AG04450 (cell line): ENCODE results near the gene TRIM10. TPM values are rescaled to one million over a fixed set of nuclear protein-coding genes. Genes with fewer than 3 reads are reported as not detected.
"Not testable (repeated sequence)": the region's sequence is repeated elsewhere in the genome, so short reads cannot be mapped to it uniquely, and the experiment has no call there.

Experiments
- CTCF ChIA-PET: fragments of 300-600, 350-600 bp; formaldehyde crosslinking; extraction: SDS; loops from one replicate; lab custom pipeline; 2022; ENCODE audit warnings: antibody characterized with exemption, inconsistent platforms; lab: Charles Lee
- POLR2A ChIA-PET: fragments of 350-600 bp; formaldehyde crosslinking; extraction: SDS; loops from one replicate; lab custom pipeline; 2021; ENCODE audit warnings: antibody characterized with exemption, inconsistent platforms; lab: Yijun Ruan, JAX
- DNase-seq: peaks from one replicate; pipeline ENCODE4 v3.0.0-alpha.2; 2011; ENCODE audit warnings: low read depth, low spot score
- H3K27ac ChIP-seq: one replicate; pipeline ENCODE4 v1.5.1; 2012; ENCODE audit warnings: low read depth, low read length, control low read depth
- H3K27me3 ChIP-seq: one replicate; pipeline ENCODE4 v1.6.0; 2012; ENCODE audit warnings: low read length; ENCODE audit not compliant: control insufficient read depth, insufficient read depth
- H3K4me3 ChIP-seq: 2 replicates; pipeline ENCODE4 v1.5.1; 2011; ENCODE audit warnings: mild to moderate bottlenecking, low read depth, low read length, control low read depth
- H3K9me3 ChIP-seq: 2 replicates; pipeline ENCODE4 v1.5.1; 2012; ENCODE audit warnings: low read length; ENCODE audit not compliant: control insufficient read depth, insufficient read depth
- polyA plus RNA-seq: library from polyadenylated mRNA; depleted of rRNA; stranded (reverse); fragments of >200 nt; gene quantifications from 2 replicates; pipeline ENCODE4 v1.2.3, GENCODE V29; 2011
- TF ChIP-seq, protein P1 (sequence below): IDR thresholded peaks from 2 replicates; pipeline ENCODE4 v1.5.1; 2011; ENCODE audit warnings: low read depth, low read length, control low read depth, inconsistent platforms

The TRIM10 gene
- polyA plus RNA-seq, 1 experiment: not detected

DNA sequence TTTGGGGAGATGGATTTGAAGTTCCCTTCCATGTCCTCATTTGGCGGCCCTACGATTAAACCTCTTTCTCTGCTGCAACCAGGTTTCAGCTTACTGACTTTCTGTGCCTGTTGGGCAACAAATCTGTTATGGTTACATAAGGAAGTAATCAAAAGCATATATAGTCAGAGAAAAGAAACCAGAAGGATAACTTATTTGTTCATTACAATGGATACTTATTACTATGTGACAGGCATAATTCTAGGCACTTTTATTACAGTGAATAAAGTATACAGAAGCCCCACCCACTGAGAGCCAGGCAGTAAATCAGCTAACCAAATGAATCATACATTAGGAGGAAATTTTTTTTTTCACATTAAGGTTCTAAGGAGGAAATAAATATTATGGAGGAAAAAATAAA lies 38.5 kb downstream of the TRIM10 start:
- no peak for DNase-seq
- POLR2A ChIA-PET: no interaction called here

DNA sequence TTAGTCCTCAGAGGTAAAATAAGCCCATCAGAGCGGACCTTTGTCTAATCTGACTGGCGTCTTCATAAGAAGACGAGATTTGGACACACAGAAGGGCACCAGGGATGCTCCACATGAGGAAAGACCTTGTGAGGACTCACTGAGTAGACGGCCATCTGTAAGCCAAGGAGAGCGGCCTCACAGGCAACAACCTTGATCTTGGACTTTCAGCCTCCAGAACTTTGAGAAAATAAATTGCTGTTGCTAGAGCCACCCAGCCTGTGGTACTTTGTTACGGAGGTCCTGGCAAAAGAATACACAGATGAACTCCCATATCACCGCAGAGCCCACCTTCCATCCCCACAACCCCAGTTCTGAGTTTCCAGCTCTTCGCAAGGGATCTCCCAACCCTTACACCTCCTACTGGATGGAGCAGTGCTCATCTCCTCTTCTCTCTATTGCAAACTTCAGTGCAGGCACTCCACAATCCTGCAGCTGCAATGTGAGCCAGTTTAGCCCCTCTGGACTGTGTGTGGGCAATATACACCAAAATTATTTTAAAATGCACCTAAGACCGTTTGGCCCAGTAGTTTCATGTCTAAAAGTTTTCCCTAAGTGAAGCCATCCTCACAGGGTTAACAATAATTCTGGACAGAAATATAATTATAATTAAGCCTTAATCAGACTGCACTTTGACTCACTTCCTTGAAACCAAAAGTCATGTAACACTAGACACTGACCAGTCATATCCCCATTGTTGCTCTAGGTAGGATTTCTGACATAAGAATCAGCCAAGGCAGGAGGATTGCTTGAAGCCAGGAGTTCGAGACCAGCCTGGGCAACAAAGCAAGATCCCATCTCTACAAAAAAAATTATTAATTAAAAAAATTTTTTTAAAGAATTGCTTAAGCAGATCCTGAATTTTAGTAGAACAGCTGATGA lies 39.3 kb downstream of the TRIM10 start:
- Histone ChIP-seq H3K4me3 (no peak overlapping the region), H3K9me3 (no peaks in the 10 kb centered on the region), H3K27me3 (peaks cover 17% of the 10 kb centered on the region), H3K27ac (no peak overlapping the region)
- ChIA-PET POLR2A (no interaction called here), CTCF (interaction anchor here (3.3 kb wide), 1 partner anchor 10 kb away, joined by 28 read pairs; no protein-coding TSS in a partner anchor)
- TF ChIP-seq, protein P1, sequence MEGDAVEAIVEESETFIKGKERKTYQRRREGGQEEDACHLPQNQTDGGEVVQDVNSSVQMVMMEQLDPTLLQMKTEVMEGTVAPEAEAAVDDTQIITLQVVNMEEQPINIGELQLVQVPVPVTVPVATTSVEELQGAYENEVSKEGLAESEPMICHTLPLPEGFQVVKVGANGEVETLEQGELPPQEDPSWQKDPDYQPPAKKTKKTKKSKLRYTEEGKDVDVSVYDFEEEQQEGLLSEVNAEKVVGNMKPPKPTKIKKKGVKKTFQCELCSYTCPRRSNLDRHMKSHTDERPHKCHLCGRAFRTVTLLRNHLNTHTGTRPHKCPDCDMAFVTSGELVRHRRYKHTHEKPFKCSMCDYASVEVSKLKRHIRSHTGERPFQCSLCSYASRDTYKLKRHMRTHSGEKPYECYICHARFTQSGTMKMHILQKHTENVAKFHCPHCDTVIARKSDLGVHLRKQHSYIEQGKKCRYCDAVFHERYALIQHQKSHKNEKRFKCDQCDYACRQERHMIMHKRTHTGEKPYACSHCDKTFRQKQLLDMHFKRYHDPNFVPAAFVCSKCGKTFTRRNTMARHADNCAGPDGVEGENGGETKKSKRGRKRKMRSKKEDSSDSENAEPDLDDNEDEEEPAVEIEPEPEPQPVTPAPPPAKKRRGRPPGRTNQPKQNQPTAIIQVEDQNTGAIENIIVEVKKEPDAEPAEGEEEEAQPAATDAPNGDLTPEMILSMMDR: no peak
- no peak for DNase-seq

More for the DNA sequence above, 38.5 kb downstream of the TRIM10 start:
- H3K4me3 ChIP-seq: no peak overlapping the region
- TF ChIP-seq, protein P1: no peak
- no peak overlapping the region for H3K27ac ChIP-seq
- H3K9me3 ChIP-seq: no peaks in the 10 kb centered on the region; the same call in 1 of the 2 replicates
- CTCF ChIA-PET: interaction anchor here (3.3 kb wide), 1 partner anchor 9 kb away, joined by 28 read pairs; no protein-coding TSS in a partner anchor
- H3K27me3 ChIP-seq: peaks cover 25% of the 10 kb centered on the region

DNA sequence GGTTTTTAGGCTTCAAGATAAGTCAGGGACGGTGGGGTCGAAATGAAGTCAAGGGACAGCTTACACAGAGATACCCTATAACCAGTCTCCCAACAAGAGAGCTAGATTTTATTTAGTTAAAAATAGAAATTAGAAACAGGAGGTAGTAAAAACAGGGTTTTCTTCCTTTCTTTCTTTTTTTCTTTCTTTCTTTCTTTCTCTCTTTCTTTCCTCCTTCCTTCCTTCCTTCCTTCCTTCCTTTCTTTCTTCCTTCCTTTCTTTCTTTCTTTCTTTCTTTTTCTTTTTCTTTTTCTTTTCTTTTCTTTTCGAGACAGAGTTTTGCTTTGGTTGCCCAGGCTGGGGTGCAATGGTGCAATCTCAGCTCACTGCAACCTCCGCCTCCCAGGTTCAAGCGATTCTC lies 42.3 kb downstream of the TRIM10 start:
- H3K27me3 ChIP-seq, H3K4me3 ChIP-seq, POLR2A ChIA-PET, H3K9me3 ChIP-seq, DNase-seq, H3K27ac ChIP-seq: not testable (repeated sequence)
- CTCF ChIA-PET: interaction anchor here (0.5 to 2.8 kb wide), 4 partner anchors 10 to 15 kb away, joined by 3 to 16 read pairs (median 6); no protein-coding TSS in a partner anchor

DNA sequence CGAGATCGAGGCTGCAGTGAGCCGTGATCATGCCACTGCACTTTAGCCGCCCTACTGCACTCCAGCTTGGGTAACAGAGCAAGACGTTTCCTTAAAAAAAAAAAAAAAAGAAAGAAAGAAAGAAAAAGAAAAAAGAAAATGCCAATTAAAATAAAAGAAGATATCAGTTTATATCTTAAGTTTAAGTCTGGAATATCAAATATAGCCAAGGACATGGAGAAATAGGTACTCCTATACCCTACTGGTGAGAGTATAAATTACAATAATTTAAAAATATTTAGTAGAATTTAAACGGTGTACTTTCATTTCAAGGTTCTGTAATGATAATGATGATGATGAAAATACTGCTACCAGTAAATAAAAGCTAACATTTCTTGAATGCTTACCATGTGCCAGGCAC lies 44.3 kb downstream of the TRIM10 start:
- Histone ChIP-seq H3K4me3 (no peak overlapping the region), H3K27ac (no peak overlapping the region), H3K9me3 (no peaks in the 10 kb centered on the region), H3K27me3 (peaks cover 12% of the 10 kb centered on the region)
- POLR2A ChIA-PET: no interaction called here
- CTCF ChIA-PET: interaction anchor here (0.5 to 4.6 kb wide), 3 partner anchors 13 to 484 kb away, joined by 3 to 27 read pairs (median 5); partner anchors contain the start of gene GABBR1
- no peak for DNase-seq
- TF ChIP-seq, protein P1: peak; percentile 14; the same call in 1 of the 2 replicates

DNA sequence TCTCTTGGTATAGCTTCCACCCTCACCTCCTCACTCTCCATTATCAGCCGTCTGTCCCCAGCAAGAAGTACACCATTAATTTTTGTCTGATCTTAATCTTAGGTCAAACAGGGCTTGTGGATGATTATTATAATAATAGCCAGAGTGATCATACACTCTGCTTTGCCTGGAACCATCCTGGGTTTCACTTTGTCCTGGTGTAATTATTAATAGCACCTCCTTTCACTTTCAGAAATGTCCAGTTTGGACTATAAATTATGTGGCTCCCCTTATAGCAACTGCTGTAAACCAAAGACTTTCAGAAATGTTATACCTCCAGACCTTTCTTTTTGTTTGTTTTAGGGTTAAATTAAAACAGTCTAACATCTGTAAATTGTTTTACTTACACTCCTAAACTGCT lies 47.2 kb downstream of the TRIM10 start:
- H3K27me3 ChIP-seq: peaks cover 26% of the 10 kb centered on the region
- TF ChIP-seq, protein P1: no peak
- ChIA-PET POLR2A (no interaction called here), CTCF (interaction anchor here (4.6 kb wide), 1 partner anchor 17 kb away, joined by 27 read pairs; no protein-coding TSS in a partner anchor)
- no peaks in the 10 kb centered on the region for H3K9me3 ChIP-seq
- DNase-seq: no peak
- no peak overlapping the region for H3K27ac ChIP-seq
- no peak overlapping the region for H3K4me3 ChIP-seq
